ENCODE data around the gene ADAT2.

GRCh38 chr6:143396497-143397226, 53.8 kb downstream of the ADAT2 start:
- TF ChIP-seq CTCF (IDR thresholded peaks at IDR 0.05 in 2 of 3, conservative IDR thresholded peaks at IDR 0.05 in 1 of 3; ENCODE audit: borderline replicate concordance in 1 of 3, insufficient read depth in 1 of 3, low read depth in 2 of 3, low read length in 2 of 3), result no peak
- no peak for TF ChIP-seq MAX (IDR thresholded peaks at IDR 0.05)
- no peak for TF ChIP-seq CEBPB (IDR thresholded peaks at IDR 0.05; ENCODE audit: low read depth)
- TF ChIP-seq ATF3 (IDR thresholded peaks at IDR 0.05), result no peak
- TF ChIP-seq ZNF274 (IDR thresholded peaks at IDR 0.05; ENCODE audit: low read depth, low read length), result no peak
- no peak for TF ChIP-seq JUND (IDR thresholded peaks at IDR 0.05)
- TF ChIP-seq POLR2A (IDR thresholded peaks at IDR 0.05; ENCODE audit: borderline replicate concordance, extremely low read depth, insufficient read depth, insufficient read length), result no peak
- no peak for TF ChIP-seq SP1 (IDR thresholded peaks at IDR 0.05; ENCODE audit: low read depth)
- TF ChIP-seq EZH2phosphoT487 (IDR thresholded peaks at IDR 0.05; ENCODE audit: borderline replicate concordance), result no peak
- no peak for TF ChIP-seq EZH2 (IDR thresholded peaks at IDR 0.05)
- no peak for TF ChIP-seq POLR2AphosphoS5 (IDR thresholded peaks at IDR 0.05; ENCODE audit: low read depth, low read length)

All from HCT116 (cell line).